Measurements from ENCODE around the gene C1orf35.

C1orf35 gene

DNA sequence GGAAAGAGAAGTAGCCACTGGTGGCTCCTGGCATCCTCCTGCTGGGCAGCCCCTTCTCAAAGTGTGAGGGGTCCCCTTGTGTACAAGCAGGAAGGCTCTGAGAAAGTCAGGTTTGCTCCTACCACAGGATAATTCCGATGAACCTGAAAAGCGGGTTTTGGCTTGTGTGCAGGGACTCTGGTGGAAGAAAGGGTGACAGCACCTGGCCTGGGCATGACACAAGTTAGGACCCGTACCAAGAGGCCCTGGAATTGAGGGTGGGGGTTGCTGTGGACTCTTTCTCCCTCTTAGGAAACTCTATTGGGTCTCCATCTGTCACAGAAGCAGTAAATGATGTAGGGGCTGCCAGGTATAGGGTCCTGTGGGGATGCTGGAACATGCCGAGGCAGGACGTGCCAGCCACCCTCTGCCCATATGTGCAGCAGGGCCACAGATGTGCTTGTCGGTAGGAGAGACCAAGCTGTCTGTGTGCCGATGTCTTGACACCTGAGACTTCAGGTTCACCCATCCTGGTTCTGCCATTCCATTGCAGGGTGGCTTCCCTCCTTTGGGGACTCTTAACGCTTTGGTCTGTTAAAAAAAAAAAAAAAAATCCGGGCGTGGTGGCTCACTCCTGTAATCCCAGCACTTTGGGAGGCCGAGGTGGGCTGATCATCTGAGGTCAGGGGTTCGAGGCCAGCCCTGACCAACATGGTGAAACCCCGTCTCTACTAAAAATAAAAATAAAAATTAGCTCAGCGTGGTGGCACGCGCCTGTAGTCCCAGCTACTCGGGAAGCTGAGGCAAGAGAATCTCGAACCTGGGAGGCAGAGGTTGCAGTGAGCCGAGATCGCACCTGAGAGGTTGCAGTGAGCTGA lies 9.8 kb downstream of the C1orf35 start:
- DNase-seq: no peak

GRCh38 chr1:228092342-228093049 lies 10.6 kb downstream of the C1orf35 start:
- no peak for DNase-seq

DNA sequence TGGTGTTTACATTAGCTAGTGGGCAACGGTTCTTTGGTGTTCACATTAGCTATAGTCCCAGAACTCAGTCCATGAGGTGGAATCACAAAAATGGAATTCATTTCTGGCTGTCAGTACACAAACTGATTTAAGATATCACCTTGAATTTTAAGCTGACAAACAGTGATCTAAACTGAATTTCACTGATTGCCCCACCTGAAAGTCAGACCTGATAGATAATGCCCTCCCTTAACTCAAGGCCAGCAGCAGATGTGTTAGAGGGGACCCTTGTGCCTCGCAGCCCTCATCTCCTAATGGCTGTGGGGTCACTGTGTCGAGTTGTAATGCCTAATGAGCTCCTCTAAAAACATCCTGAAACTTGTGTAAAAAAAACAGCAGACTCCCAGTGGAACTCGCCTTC lies 12.0 kb downstream of the C1orf35 start:
- DNase-seq: no peak

- DNase-seq: no peak
These were observed 12.5 kb downstream of the C1orf35 start for GRCh38 chr1:228090613-228091081.

GRCh38 chr1:228089519-228090380 lies 13.4 kb downstream of the C1orf35 start:
- DNase-seq: peak; percentile 64 to 73

DNA sequence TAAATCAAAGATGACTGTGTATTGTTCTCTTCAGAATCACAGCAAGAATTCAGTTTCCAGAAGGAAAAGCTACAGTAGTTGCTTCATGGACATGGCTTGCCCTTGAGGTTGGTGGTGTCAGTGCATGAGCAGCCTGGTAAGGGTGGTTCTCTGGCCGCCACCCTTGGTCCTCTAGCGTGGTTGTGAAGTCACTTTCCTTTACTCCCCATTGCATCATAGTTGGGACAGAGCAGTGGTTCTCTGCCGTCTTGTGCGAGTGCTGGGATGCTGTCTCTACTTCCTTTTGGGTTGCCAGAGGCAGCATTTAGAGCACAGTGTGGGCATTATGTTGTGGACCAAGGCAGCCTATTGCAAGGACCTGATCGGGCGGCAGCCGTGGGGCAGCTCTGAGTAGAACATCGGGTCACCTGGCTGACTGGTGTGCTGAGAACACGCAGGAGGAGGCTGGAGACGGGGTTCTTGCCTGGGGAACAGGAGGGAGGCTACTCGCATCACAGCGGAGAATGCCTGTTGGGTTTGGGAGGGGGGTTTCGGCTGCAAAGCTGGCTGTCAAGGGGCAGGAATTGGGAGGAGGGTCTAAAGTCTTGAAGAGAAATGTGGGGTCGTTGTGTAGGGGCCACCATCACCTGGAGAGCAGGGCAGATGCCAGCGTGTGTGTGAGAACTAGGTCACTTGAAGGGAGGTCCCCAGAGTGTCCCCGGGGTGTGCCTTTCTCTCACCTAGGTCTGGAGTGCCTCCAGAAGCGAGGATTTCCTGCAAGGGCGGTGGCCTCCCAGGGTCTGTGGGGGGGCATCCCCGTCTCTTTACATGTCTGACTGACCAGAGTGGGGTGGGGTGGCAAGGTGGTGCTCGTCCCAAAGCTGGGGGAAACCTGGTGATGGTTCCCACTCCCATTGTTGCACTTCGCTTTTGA lies 14.3 kb downstream of the C1orf35 start:
- peak; percentile 94 to 95 for DNase-seq

- DNase-seq: peak; percentile 74 to 91
These were observed 15.3 kb downstream of the C1orf35 start for GRCh38 chr1:228087771-228088251.

DNA sequence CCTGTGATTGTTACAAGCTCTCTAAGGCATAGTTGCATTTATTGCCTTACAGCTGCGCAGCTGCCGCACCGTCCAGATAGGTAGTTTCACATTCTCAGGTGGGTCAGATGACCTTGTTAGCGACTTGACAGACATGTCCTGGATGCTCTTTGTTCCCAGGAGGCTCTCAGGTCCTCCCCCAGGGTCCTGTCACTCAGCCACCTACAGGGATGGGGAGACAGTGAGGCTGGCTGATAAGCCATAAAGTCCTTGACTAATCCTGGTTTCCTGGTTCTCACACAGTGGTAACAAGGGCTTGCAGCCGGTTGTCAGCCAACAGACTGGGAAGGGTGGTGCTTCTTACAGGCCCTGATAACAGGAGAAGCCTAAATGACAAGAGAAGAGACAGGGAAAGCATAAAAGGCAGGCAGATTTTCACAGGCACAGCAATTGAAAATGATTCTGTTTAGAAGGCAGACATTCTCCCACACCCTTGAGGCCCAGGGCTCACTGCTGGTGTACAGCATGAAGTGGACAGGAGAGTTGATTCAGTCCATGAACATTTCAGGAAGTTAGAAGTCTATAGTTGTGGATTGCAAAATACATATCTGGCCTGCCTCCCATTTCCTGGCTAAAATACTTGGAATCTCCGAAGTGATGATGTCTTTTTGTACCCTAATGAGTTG lies 17.7 kb downstream of the C1orf35 start:
- DNase-seq: peak; percentile 47 to 55

DNA sequence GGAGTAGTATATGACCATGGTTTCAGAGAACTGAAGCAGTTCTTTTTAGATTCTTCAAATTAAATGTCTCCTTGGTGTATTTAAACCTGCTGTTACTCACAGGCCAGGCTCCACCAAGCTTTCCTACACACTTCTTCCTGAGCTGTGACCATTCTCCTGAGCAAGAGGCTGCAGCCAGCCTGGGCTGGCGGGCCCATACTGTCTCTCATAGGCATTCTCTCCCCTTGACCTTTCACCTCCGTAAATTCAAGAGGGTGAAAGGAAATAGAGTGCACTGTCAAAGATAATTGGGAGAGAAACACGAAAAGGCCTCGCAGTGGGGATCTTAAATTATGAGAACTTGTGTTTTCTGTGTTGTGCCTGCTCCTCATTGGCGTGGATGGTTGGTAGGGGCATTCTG lies 18.3 kb downstream of the C1orf35 start:
- no peak for DNase-seq

DNA sequence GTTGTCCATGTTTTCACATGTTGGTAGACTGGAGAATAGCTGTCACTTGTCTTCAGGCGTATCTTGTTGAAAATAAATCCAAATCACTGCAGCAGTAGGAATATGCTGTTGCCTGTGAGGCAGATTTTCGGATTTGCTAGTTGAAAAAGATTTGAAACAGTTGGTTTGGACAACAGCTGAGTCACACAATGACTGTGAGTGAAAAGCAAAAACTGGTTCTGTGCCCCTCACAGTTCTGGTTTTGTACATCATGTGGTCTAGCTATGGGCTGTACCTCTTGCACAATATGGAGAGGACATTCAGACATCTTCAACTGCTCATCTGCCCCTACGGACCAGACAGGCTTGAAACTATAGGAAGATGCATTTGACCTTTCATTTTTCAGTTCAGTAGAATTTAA lies 18.8 kb downstream of the C1orf35 start:
- peak; percentile 77 to 81 for DNase-seq

DNA sequence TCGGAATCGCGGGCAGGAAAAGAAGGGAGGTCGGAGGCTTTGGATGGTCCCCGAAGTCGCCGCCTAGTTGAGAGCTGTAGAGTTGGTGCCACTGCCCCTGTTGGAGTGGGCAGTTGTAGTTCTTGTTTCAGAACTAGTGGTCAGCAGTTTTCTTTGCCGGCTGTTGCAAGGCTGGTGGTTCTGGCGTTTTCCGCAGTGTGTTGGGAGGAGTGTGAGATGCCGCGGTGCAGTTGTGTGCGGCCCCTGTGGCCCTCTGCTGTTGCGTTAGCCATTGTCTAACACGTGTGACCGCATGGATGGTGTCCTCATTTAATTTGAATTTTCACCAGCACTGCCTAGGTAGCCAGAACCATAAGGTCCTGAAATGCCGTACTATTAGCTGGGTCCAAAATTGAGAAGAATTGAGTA lies 19.2 kb downstream of the C1orf35 start:
- peak; percentile 87 to 91 for DNase-seq

GRCh38 chr1:228082918-228083870 lies 19.9 kb downstream of the C1orf35 start:
- peak; percentile 48 to 63 for DNase-seq

DNA sequence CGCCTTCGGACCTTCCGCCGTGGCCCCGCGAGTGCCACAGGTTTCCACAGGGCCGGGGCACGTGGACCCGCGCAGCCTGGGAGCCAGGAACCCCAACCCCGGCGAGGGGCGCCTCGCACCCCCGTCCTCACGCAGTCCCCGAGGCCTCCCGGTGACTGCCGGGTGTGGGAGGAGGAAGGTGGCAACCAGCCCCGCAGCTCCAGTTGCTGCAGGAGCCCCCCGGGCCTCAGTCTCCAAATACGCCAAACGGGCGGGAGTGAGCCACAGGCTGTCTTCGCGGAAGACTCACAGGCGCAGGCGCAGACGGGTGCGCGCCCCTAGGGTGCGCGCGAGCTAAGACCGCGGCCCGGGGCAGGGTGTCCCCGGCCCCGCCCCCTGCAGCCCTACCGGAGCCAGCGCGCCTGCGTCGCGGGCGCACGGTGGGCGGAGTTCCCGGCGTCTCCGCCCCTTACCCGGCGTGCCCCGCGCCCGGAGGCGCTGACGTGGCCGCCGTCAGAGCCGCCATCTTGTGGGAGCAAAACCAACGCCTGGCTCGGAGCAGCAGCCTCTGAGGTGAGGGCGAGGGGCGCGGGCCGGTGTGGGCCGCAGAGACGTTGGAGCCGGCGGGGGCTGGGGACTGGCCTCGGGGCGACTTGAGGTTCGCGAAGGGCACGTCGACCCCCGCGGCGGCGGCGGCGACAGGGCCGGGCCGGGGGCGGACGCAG lies 20.8 kb downstream of the C1orf35 start, which contains the start of gene ARF1:
Gene ARF1 (plus strand): TSS at position 495 of the 704 bp plus-strand sequence. CDS start 14,407 bp downstream, outside the sequence.
- peak; percentile 95 to 98 for DNase-seq

- DNase-seq: no peak
These were observed 21.4 kb downstream of the C1orf35 start for GRCh38 chr1:228081578-228082213.

DNA sequence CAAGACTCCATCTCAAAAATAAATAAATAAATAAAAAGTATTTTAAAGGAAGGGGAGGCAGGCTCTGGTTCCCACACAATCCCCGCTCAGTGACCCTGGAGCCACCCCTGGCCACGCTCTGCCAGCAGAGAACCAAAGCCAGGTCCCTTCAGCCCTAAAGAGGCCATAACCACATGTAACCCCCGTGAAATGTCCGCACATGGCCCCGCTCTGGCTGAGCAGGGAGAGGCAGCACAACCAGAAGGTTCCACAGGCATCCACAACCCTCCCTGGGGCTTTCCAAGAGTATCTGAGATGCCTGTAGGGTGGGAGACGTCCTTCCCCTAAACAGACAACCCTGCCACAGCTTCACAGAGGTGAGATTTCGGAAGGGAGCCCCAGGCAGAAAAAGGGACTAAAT lies 22.0 kb downstream of the C1orf35 start:
- DNase-seq: no peak

GRCh38 chr1:228079601-228080263 lies 23.4 kb downstream of the C1orf35 start:
- DNase-seq: no peak

DNA sequence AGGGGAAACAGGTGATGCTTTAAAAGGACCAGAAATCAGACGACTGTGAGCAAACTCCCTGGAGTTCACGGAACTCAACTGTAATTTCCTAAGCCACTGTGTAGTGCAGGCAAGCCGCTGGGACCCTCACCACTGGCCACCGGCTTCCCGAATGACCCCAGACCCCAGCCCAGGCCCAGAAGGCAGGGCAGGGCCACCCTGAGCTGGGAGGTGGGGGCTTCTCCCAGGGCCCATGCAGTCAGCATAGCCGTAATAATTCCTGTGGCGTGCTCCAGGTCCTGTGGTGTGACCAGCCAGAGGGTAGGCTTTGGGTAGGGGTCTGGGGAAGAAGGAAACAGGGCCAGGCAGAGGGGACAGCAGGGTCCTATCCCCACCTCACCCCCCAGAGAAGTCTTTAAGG lies 24.1 kb downstream of the C1orf35 start:
- DNase-seq: no peak

Measured in inflammatory macrophage (primary cell).